MM.1S (cell line): Measurements from ENCODE around the gene FAM25C.
"Not testable (repeated sequence)": the region's sequence is repeated elsewhere in the genome, so short reads cannot be mapped to it uniquely, and the experiment has no call there.

Experiments used
- EZH2 ChIP-seq: fragments of 300-600 bp; sonication (generic); optimal IDR thresholded peaks from 2 replicates; pipeline ENCODE3; 2017; ENCODE audit warnings: low read depth, mild to moderate bottlenecking, antibody characterized with exemption, low read length, mixed read lengths
- EZH2phosphoT487 ChIP-seq: fragments of 300-600 bp; sonication (generic); IDR thresholded peaks from 2 replicates; pipeline ENCODE4 v1.6.1; 2018; ENCODE audit warnings: antibody characterized with exemption, low read length
- TF ChIP-seq, protein P1 (sequence below): fragments of 300-600 bp; sonication (generic); IDR thresholded peaks from 2 replicates; pipeline ENCODE4 v1.5.1; 2016; ENCODE audit warnings: antibody characterized with exemption, low read length, mixed read lengths

DNA sequence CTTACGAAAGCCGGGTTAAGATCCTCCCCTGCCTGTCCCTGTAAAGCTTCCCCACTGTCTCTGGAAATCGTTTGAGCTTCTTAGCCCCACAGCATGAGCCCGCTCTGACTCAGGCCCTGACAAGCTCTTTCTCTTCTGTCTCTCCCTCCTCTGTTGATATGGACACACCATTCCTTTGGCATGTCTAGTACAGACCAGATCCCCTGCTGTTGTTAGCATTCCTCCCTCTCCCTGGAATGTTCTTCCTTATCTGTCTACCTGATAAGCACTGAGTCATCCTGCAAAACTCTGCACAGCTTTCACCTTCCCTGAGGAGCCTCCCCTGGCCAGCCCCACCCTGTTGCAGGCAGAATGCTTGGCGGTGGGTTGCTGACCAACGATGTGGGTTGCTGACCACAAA lies 11.6 kb downstream of the FAM25C start:
- not testable (repeated sequence) for TF ChIP-seq EZH2, EZH2phosphoT487
- TF ChIP-seq, protein P1, sequence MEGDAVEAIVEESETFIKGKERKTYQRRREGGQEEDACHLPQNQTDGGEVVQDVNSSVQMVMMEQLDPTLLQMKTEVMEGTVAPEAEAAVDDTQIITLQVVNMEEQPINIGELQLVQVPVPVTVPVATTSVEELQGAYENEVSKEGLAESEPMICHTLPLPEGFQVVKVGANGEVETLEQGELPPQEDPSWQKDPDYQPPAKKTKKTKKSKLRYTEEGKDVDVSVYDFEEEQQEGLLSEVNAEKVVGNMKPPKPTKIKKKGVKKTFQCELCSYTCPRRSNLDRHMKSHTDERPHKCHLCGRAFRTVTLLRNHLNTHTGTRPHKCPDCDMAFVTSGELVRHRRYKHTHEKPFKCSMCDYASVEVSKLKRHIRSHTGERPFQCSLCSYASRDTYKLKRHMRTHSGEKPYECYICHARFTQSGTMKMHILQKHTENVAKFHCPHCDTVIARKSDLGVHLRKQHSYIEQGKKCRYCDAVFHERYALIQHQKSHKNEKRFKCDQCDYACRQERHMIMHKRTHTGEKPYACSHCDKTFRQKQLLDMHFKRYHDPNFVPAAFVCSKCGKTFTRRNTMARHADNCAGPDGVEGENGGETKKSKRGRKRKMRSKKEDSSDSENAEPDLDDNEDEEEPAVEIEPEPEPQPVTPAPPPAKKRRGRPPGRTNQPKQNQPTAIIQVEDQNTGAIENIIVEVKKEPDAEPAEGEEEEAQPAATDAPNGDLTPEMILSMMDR, result not testable (repeated sequence)
